Activated naive CD4-positive, alpha-beta T cell treated with anti-CD3 and anti-CD28 coated beads for 36 hours (primary cell): ENCODE measurements around the gene NT5C. TPM values are rescaled to one million over a fixed set of nuclear protein-coding genes. Genes with fewer than 3 reads are reported as not detected.

Experiments used
- CTCF ChIA-PET: fragments of 350-600 bp; sonication (Branson Sonifier 250); formaldehyde crosslinking; loops from one replicate; lab custom pipeline; 2021; ENCODE audit warnings: antibody characterized with exemption; lab: Charles Lee
- DNase-seq: peaks from one replicate; pipeline ENCODE4 v3.0.0-alpha.2; 2020
- H3K27ac Mint-ChIP-seq: one replicate; pipeline ENCODE4 v1.8.0; 2021; ENCODE audit warnings: mild to moderate bottlenecking, mixed read lengths
- H3K27me3 Mint-ChIP-seq: one replicate; pipeline ENCODE4 v1.8.0; 2021; ENCODE audit warnings: low read depth, mixed read lengths
- H3K36me3 Mint-ChIP-seq: one replicate; pipeline ENCODE4 v1.8.0; 2021; ENCODE audit warnings: low read depth, mixed read lengths
- H3K4me1 Mint-ChIP-seq: one replicate; pipeline ENCODE4 v1.8.0; 2021; ENCODE audit warnings: low read depth, mixed read lengths
- H3K4me3 Mint-ChIP-seq: one replicate; pipeline ENCODE4 v1.8.0; 2021; ENCODE audit warnings: mild to moderate bottlenecking, moderate library complexity, mixed read lengths
- H3K9me3 Mint-ChIP-seq: one replicate; pipeline ENCODE4 v1.8.0; 2021; ENCODE audit warnings: mixed read lengths
- intact Hi-C: fragments of 100-400 bp; cut with micrococcal nuclease; formaldehyde crosslinking; loops from one replicate; pipeline ENCODE4 v1.15.1; 2023
- total RNA-seq, 2 experiments: library from RNA; stranded (reverse); gene quantifications; one replicate each; pipeline ENCODE4 v1.2.3, GENCODE V29; 2021

The NT5C gene
- total RNA-seq, 2 experiments from 2014 or later: 49.7 to 55.2 TPM

- H3K4me1 Mint-ChIP-seq: peaks cover 33% of the 10 kb centered on the region
- no peaks in the 10 kb centered on the region for H3K9me3 Mint-ChIP-seq
- H3K27me3 Mint-ChIP-seq: no peaks in the 10 kb centered on the region
- DNase-seq: peak; percentile 96
- peaks cover 5% of the 10 kb centered on the region for H3K36me3 Mint-ChIP-seq
- CTCF ChIA-PET: interaction anchor here (0.5 to 11.9 kb wide), 55 partner anchors 9 to 293 kb away, joined by 3 to 195 read pairs (median 5); partner anchors contain the start of genes GGA3, JPT1, MIF4GD and MRPL58
- peak overlapping the region; percentile 76 for H3K4me3 Mint-ChIP-seq
- intact Hi-C loops: loop anchor here (1.0 to 10.0 kb wide), 9 partner anchors 10 to 291 kb away; partner anchors contain the start of genes GGA3, GRB2, JPT1 and MRPS7
- H3K27ac Mint-ChIP-seq: peak overlapping the region; percentile 84
Observed at GRCh38 chr17:75113798-75114551, 17.6 kb downstream of the NT5C start.

- peaks cover 5% of the 10 kb centered on the region for H3K36me3 Mint-ChIP-seq
- H3K9me3 Mint-ChIP-seq: no peaks in the 10 kb centered on the region
- no peak overlapping the region for H3K27ac Mint-ChIP-seq
- no peak overlapping the region for H3K4me3 Mint-ChIP-seq
- CTCF ChIA-PET: interaction anchor here (0.6 to 11.9 kb wide), 9 partner anchors 16 to 150 kb away, joined by 3 to 195 read pairs (median 4); partner anchors contain the start of genes NT5C and NUP85
- no peaks in the 10 kb centered on the region for H3K27me3 Mint-ChIP-seq
- peaks cover 35% of the 10 kb centered on the region for H3K4me1 Mint-ChIP-seq
- DNase-seq: no peak
- intact Hi-C loops: loop anchor here (5.0 to 10.0 kb wide), 4 partner anchors 80 to 293 kb away; partner anchors contain the start of genes GGA3, GRB2 and MRPS7
Observed at GRCh38 chr17:75111777-75112335, 19.7 kb downstream of the NT5C start.

- CTCF ChIA-PET: interaction anchor here (0.7 to 11.9 kb wide), 7 partner anchors 18 to 471 kb away, joined by 3 to 195 read pairs (median 12); partner anchors contain the start of genes MIF4GD, NT5C and NUP85
Observed at GRCh38 chr17:75110234-75110937, 21.2 kb downstream of the NT5C start.

GRCh38 chr17:75109407-75110233 lies 21.9 kb downstream of the NT5C start, which contains the start of gene ARMC7:
Gene ARMC7 (plus strand): TSS chr17:75109969. CDS start chr17:75110289, 320 bp downstream.
- Mint-ChIP-seq H3K9me3 (no peaks in the 10 kb centered on the region), H3K27me3 (no peaks in the 10 kb centered on the region), H3K4me3 (peak within 1 kb of the TSS; percentile 90), H3K4me1 (peaks cover 29% of the 10 kb centered on the region), H3K36me3 (peaks cover 2% of the 10 kb centered on the region), H3K27ac (peak within 1 kb of the TSS; percentile 91)
- DNase-seq: peak; percentile 93
- intact Hi-C loops: loop anchor here (1.0 to 10.0 kb wide), 9 partner anchors 21 to 295 kb away; partner anchors contain the start of genes ATP5PD, GGA3, GRB2 and KCTD2
- CTCF ChIA-PET: interaction anchor here (1.1 to 9.0 kb wide), 3 partner anchors 93 to 162 kb away, joined by 3 to 179 read pairs (median 3); partner anchors contain the start of genes MIF4GD and NUP85

More at GRCh38 chr17:75110234-75110937, 21.2 kb downstream of the NT5C start:
- peak; percentile 26 for DNase-seq
- Mint-ChIP-seq H3K27ac (peak overlapping the region; percentile 91), H3K4me3 (peak overlapping the region; percentile 90), H3K4me1 (peaks cover 34% of the 10 kb centered on the region), H3K9me3 (no peaks in the 10 kb centered on the region), H3K36me3 (peaks cover 5% of the 10 kb centered on the region), H3K27me3 (no peaks in the 10 kb centered on the region)
- intact Hi-C loops: loop anchor here (1.0 to 10.0 kb wide), 5 partner anchors 62 to 294 kb away; partner anchors contain the start of genes GGA3, GRB2 and MRPS7

GRCh38 chr17:75109046-75109406 lies 22.5 kb downstream of the NT5C start:
- peaks cover under 1% of the 10 kb centered on the region for H3K36me3 Mint-ChIP-seq
- peaks cover 23% of the 10 kb centered on the region for H3K4me1 Mint-ChIP-seq
- H3K4me3 Mint-ChIP-seq: peak overlapping the region; percentile 90
- no peak overlapping the region for H3K27ac Mint-ChIP-seq
- CTCF ChIA-PET: interaction anchor here (1.3 to 9.0 kb wide), 2 partner anchors 93 to 118 kb away, joined by 3 to 179 read pairs; partner anchors contain the start of gene NUP85
- H3K9me3 Mint-ChIP-seq: no peaks in the 10 kb centered on the region
- intact Hi-C loops: loop anchor here (2.0 to 5.0 kb wide), 4 partner anchors 20 to 148 kb away; partner anchors contain the start of genes ATP5PD and KCTD2
- DNase-seq: peak; percentile 46
- no peaks in the 10 kb centered on the region for H3K27me3 Mint-ChIP-seq

- Mint-ChIP-seq H3K27me3 (no peaks in the 10 kb centered on the region), H3K27ac (no peak overlapping the region), H3K9me3 (no peaks in the 10 kb centered on the region), H3K4me3 (peak overlapping the region; percentile 90), H3K36me3 (no peaks in the 10 kb centered on the region), H3K4me1 (peaks cover 18% of the 10 kb centered on the region)
- CTCF ChIA-PET: interaction anchor here (1.4 to 3.4 kb wide), 3 partner anchors 22 to 147 kb away, joined by 3 to 15 read pairs (median 7); no protein-coding TSS in a partner anchor
- intact Hi-C loops: loop anchor here (2.0 to 5.0 kb wide), 4 partner anchors 19 to 147 kb away; partner anchors contain the start of genes ATP5PD and KCTD2
- DNase-seq: no peak
Observed at GRCh38 chr17:75108193-75108592, 23.3 kb downstream of the NT5C start.

- DNase-seq: peak; percentile 43
- Mint-ChIP-seq H3K36me3 (no peaks in the 10 kb centered on the region), H3K27me3 (no peaks in the 10 kb centered on the region), H3K4me3 (no peak overlapping the region), H3K27ac (no peak overlapping the region), H3K9me3 (no peaks in the 10 kb centered on the region), H3K4me1 (peaks cover 5% of the 10 kb centered on the region)
- CTCF ChIA-PET: interaction anchor here (0.7 to 3.7 kb wide), 8 partner anchors 9 to 144 kb away, joined by 3 to 27 read pairs (median 4); no protein-coding TSS in a partner anchor
- intact Hi-C loops: loop anchor here (5.0 kb wide), 2 partner anchors 38 to 58 kb away; partner anchors contain the start of genes ATP5PD and KCTD2
Observed at GRCh38 chr17:75105126-75106080, 26.1 kb downstream of the NT5C start.

- H3K4me3 Mint-ChIP-seq: no peak overlapping the region
- H3K4me1 Mint-ChIP-seq: peaks cover 1% of the 10 kb centered on the region
- no peaks in the 10 kb centered on the region for H3K36me3 Mint-ChIP-seq
- DNase-seq: no peak
- H3K9me3 Mint-ChIP-seq: no peaks in the 10 kb centered on the region
- no peaks in the 10 kb centered on the region for H3K27me3 Mint-ChIP-seq
- intact Hi-C loops: no loop called here
- CTCF ChIA-PET: interaction anchor here (1.5 to 3.7 kb wide), 2 partner anchors 10 to 13 kb away, joined by 4 to 27 read pairs; no protein-coding TSS in a partner anchor
- no peak overlapping the region for H3K27ac Mint-ChIP-seq
Observed at GRCh38 chr17:75103601-75104554, 27.7 kb downstream of the NT5C start.

GRCh38 chr17:75102385-75102821 lies 29.1 kb downstream of the NT5C start:
- no peaks in the 10 kb centered on the region for H3K36me3 Mint-ChIP-seq
- intact Hi-C loops: no loop called here
- no peaks in the 10 kb centered on the region for H3K27me3 Mint-ChIP-seq
- H3K27ac Mint-ChIP-seq: no peak overlapping the region
- H3K9me3 Mint-ChIP-seq: no peaks in the 10 kb centered on the region
- no peak for DNase-seq
- no peak overlapping the region for H3K4me3 Mint-ChIP-seq
- CTCF ChIA-PET: no interaction called here
- no peaks in the 10 kb centered on the region for H3K4me1 Mint-ChIP-seq
